Muscle layer of colon (tissue), 2 donors: Measurements from ENCODE around the gene TOP3B.

Experiments used
- H3K27ac ChIP-seq: one replicate; pipeline ENCODE4 v1.7.0; 2013; ENCODE audit warnings: low read depth, mild to moderate bottlenecking, low read length, moderate library complexity
- H3K27me3 ChIP-seq, 2 donors: one replicate each; pipeline ENCODE4 v1.7.0; 2013; ENCODE audit warnings: low read length in 2 of 2, mild to moderate bottlenecking in 2 of 2; ENCODE audit not compliant: insufficient read depth in 2 of 2, control insufficient read depth in 1 of 2
- H3K36me3 ChIP-seq: one replicate; pipeline ENCODE4 v1.7.0; 2013; ENCODE audit warnings: mild to moderate bottlenecking, low read length; ENCODE audit not compliant: insufficient read depth
- H3K4me1 ChIP-seq: one replicate; pipeline ENCODE4 v1.7.0; 2013; ENCODE audit warnings: mild to moderate bottlenecking, low read length; ENCODE audit not compliant: insufficient read depth
- H3K4me3 ChIP-seq, 2 donors: one replicate each; pipeline ENCODE4 v1.7.0; 2013; ENCODE audit warnings: low read length in 2 of 2, low read depth in 1 of 2, mild to moderate bottlenecking in 1 of 2, moderate library complexity in 1 of 2
- H3K9ac ChIP-seq: one replicate; pipeline ENCODE4 v1.7.0; 2013; ENCODE audit warnings: low read length
- H3K9me3 ChIP-seq: one replicate; pipeline ENCODE4 v1.7.0; 2013; ENCODE audit warnings: mild to moderate bottlenecking, low read length
- donor health status: abdominal sarcoma.
- donor health status: Adenocarcinoma of cecum.

TOP3B gene

DNA sequence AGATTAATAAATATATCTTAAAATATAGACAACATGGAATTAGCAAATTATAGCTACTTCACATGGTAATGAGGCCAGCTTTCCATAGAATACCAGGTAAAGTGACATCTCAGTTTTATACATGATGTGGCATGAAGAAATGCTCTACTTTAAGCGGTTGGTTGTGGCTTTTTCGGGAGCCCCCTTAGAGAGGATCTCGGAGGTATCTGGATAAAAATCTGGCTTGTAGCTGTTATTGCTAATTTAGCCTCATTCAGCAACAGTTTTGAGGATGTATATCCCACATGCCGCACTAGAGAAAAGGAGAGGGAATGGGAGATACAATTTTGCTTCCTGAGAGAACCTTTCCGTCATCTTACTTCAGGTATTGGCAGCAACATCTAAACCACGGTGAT, 24.0 kb upstream of the TOP3B start:
- H3K27me3 ChIP-seq: no peaks in the 10 kb centered on the region
- H3K9me3 ChIP-seq: no peaks in the 10 kb centered on the region
- H3K27ac ChIP-seq: no peak overlapping the region
- no peaks in the 10 kb centered on the region for H3K4me1 ChIP-seq
- H3K36me3 ChIP-seq: no peaks in the 10 kb centered on the region
- no peak overlapping the region for H3K9ac ChIP-seq
- H3K4me3 ChIP-seq: no peak overlapping the region

GRCh38 chr22:22005945-22006595, 23.5 kb upstream of the TOP3B start:
- H3K9ac ChIP-seq: no peak overlapping the region
- H3K4me1 ChIP-seq: no peaks in the 10 kb centered on the region
- no peaks in the 10 kb centered on the region for H3K36me3 ChIP-seq
- no peaks in the 10 kb centered on the region for H3K9me3 ChIP-seq
- no peak overlapping the region for H3K27ac ChIP-seq
- no peak overlapping the region for H3K4me3 ChIP-seq
- H3K27me3 ChIP-seq: no peaks in the 10 kb centered on the region

- no peaks in the 10 kb centered on the region for H3K4me1 ChIP-seq
- H3K27ac ChIP-seq: no peak overlapping the region
Observed at GRCh38 chr22:22003233-22003632, 20.6 kb upstream of the TOP3B start.

GRCh38 chr22:22002526-22003055, 20.0 kb upstream of the TOP3B start:
- Histone ChIP-seq H3K27ac (no peak overlapping the region), H3K27me3 (no peaks in the 10 kb centered on the region), H3K4me3 (no peak overlapping the region), H3K4me1 (no peaks in the 10 kb centered on the region), H3K9ac (no peak overlapping the region), H3K9me3 (no peaks in the 10 kb centered on the region), H3K36me3 (no peaks in the 10 kb centered on the region)

More at GRCh38 chr22:22003233-22003632, 20.6 kb upstream of the TOP3B start:
- Histone ChIP-seq H3K27me3 (no peaks in the 10 kb centered on the region), H3K4me3 (no peak overlapping the region), H3K36me3 (no peaks in the 10 kb centered on the region), H3K9me3 (no peaks in the 10 kb centered on the region), H3K9ac (no peak overlapping the region)

DNA sequence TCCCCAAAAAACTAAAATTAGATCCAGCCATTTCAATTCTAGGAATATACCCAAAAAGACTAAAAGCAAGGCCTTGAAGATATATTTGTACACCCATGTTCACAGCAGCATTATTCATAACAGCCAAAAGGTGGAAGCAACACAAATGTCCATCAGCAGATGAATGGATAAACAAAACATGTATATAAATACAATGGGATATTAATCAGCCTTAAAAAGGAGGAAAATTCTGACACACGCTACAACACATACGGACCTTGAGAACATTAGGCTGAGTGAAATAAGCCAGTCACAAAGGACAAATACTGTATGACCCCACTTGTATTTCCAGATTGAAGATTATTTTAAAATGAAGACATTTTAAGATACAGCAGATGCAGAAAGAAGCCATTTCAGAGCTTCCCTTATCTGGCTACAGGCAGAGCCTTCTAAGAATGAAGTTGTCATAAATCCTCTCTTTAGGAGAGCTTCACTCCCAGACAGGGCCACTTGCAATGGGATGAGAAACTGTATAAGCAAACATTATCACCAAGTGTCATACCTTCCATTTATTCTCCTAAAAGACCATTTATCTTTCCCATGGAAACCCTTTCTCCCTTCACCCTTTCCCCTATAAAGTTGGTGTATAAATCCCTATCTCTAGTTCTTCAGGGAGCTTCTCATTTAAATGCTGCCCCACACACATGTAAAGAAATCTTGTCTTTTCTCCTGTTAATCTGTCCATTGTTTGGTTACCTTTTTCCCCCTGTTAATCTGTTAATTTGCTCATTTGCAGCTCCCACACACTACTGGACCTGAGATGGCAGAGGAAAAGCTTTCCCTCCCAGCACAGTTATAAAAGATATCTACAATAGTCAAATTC, 19.3 kb upstream of the TOP3B start:
- no peak overlapping the region for H3K27ac ChIP-seq
- H3K27me3 ChIP-seq: no peaks in the 10 kb centered on the region
- no peaks in the 10 kb centered on the region for H3K36me3 ChIP-seq
- H3K9me3 ChIP-seq: no peaks in the 10 kb centered on the region
- H3K9ac ChIP-seq: no peak overlapping the region
- H3K4me1 ChIP-seq: no peaks in the 10 kb centered on the region
- no peak overlapping the region for H3K4me3 ChIP-seq

- Histone ChIP-seq H3K27me3 (no peaks in the 10 kb centered on the region), H3K36me3 (no peaks in the 10 kb centered on the region), H3K4me3 (no peak overlapping the region), H3K9ac (no peak overlapping the region), H3K27ac (no peak overlapping the region), H3K9me3 (no peaks in the 10 kb centered on the region), H3K4me1 (no peaks in the 10 kb centered on the region)
Observed at GRCh38 chr22:21998595-21999247, 16.1 kb upstream of the TOP3B start.

- Histone ChIP-seq H3K36me3 (no peaks in the 10 kb centered on the region), H3K9me3 (no peaks in the 10 kb centered on the region), H3K4me1 (no peaks in the 10 kb centered on the region), H3K27me3 (no peaks in the 10 kb centered on the region), H3K9ac (no peak overlapping the region), H3K27ac (no peak overlapping the region), H3K4me3 (no peak overlapping the region)
Observed at GRCh38 chr22:21996175-21996720, 13.7 kb upstream of the TOP3B start.

DNA sequence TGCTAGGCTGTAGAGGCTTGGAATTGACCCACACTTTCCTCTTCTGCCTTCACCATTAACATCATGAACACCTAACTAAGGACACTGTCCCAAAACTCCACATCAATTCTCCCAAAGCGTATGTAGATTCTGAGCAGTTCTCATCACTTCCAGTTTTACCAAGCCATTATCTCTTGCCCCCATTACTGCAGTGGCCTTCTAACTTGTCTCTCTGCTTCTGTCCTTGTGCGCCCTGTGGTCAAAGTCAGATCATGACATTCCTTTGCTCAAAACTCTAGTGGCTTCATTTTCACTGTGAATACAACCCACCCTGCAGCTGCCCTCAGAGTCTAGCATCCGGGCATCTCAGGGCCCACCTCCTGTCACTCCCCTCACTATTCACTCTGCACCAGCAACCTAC, 13.1 kb upstream of the TOP3B start:
- no peaks in the 10 kb centered on the region for H3K9me3 ChIP-seq
- no peak overlapping the region for H3K27ac ChIP-seq
- H3K36me3 ChIP-seq: no peaks in the 10 kb centered on the region
- H3K4me3 ChIP-seq: no peak overlapping the region
- no peaks in the 10 kb centered on the region for H3K4me1 ChIP-seq
- no peak overlapping the region for H3K9ac ChIP-seq
- H3K27me3 ChIP-seq: no peaks in the 10 kb centered on the region

DNA sequence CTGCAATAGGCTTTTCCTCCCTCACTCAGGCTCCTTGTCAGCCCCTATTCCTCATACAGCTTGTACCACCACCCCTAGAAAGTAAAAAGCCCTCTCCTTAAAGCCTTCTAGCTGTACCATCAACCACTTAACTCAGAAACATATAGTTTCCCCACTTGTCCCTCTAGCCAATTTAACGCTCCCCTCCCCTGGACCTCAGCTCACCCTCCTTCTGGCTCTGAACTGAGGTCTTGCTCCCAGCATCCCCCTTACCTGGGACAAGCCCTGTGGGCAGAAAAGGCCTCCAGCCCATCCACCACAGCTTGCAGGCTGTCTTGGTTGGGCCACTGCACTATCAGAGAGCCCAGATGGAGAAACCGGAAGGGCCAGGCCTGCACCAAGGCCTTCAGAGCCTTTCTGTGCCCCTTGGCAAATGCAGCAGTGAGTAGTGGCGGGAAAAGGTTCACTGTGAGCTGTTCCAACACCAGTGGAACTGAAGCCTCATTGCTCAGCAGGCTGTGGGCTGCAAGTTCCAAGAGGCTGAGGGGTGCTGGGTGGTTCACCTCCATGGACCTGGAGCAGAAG, 12.4 kb upstream of the TOP3B start:
- H3K27me3 ChIP-seq: no peaks in the 10 kb centered on the region
- no peaks in the 10 kb centered on the region for H3K4me1 ChIP-seq
- no peaks in the 10 kb centered on the region for H3K36me3 ChIP-seq
- H3K27ac ChIP-seq: no peak overlapping the region
- no peak overlapping the region for H3K4me3 ChIP-seq
- no peak overlapping the region for H3K9ac ChIP-seq
- no peaks in the 10 kb centered on the region for H3K9me3 ChIP-seq

GRCh38 chr22:21992593-21993237, 10.1 kb upstream of the TOP3B start:
- Histone ChIP-seq H3K4me3 (no peak overlapping the region), H3K9ac (no peak overlapping the region), H3K27ac (no peak overlapping the region), H3K9me3 (no peaks in the 10 kb centered on the region), H3K27me3 (no peaks in the 10 kb centered on the region), H3K36me3 (no peaks in the 10 kb centered on the region), H3K4me1 (no peaks in the 10 kb centered on the region)
